Mononuclear cell (primary cell): ENCODE measurements around the gene RPGRIP1. TPM values are rescaled to one million over a fixed set of nuclear protein-coding genes. Genes with fewer than 3 reads are reported as not detected.
"Not testable (repeated sequence)": the region's sequence is repeated elsewhere in the genome, so short reads cannot be mapped to it uniquely, and the experiment has no call there.

Source experiments
- H3K27me3 ChIP-seq: 2 replicates; pipeline ENCODE4 v1.6.0; 2011; ENCODE audit warnings: low read length, control low read depth; ENCODE audit not compliant: insufficient read depth
- H3K4me1 ChIP-seq: 2 replicates; pipeline ENCODE4 v1.5.1; 2011; ENCODE audit warnings: mild to moderate bottlenecking, low read length, control low read depth; ENCODE audit not compliant: insufficient read depth
- H3K4me3 ChIP-seq: 2 replicates; pipeline ENCODE4 v1.5.1; 2011; ENCODE audit warnings: mild to moderate bottlenecking, low read length, moderate library complexity
- H3K9me3 ChIP-seq: 2 replicates; pipeline ENCODE4 v1.5.1; 2011; ENCODE audit warnings: low read depth, mild to moderate bottlenecking, control low read depth, low read length
- total RNA-seq: library from RNA; depleted of rRNA; stranded (reverse); fragments of >200 nt; gene quantifications from one replicate; pipeline ENCODE4 v1.2.3, GENCODE V29; 2012

RPGRIP1 gene
- total RNA-seq, 1 donor: 0.42 TPM

GRCh38 chr14:21255385-21256101 is 24.3 kb upstream of the RPGRIP1 start:
- Histone ChIP-seq H3K4me3 (no peak overlapping the region), H3K9me3 (no peaks in the 10 kb centered on the region), H3K4me1 (peaks cover 46% of the 10 kb centered on the region), H3K27me3 (no peaks in the 10 kb centered on the region)

- peaks cover 50% of the 10 kb centered on the region for H3K4me1 ChIP-seq
Measured at GRCh38 chr14:21256102-21256447, 23.8 kb upstream of the RPGRIP1 start.

GRCh38 chr14:21256539-21257393 is 23.1 kb upstream of the RPGRIP1 start:
- H3K27me3 ChIP-seq: no peaks in the 10 kb centered on the region
- peaks cover 54% of the 10 kb centered on the region for H3K4me1 ChIP-seq
- no peaks in the 10 kb centered on the region for H3K9me3 ChIP-seq
- no peak overlapping the region for H3K4me3 ChIP-seq

More at GRCh38 chr14:21256102-21256447, 23.8 kb upstream of the RPGRIP1 start:
- H3K4me3 ChIP-seq, H3K27me3 ChIP-seq, H3K9me3 ChIP-seq: not testable (repeated sequence)

GRCh38 chr14:21257394-21257909 is 22.4 kb upstream of the RPGRIP1 start:
- Histone ChIP-seq H3K9me3 (no peaks in the 10 kb centered on the region), H3K4me3 (no peak overlapping the region), H3K4me1 (peaks cover 52% of the 10 kb centered on the region), H3K27me3 (no peaks in the 10 kb centered on the region)

- Histone ChIP-seq H3K27me3 (no peaks in the 10 kb centered on the region), H3K9me3 (no peaks in the 10 kb centered on the region), H3K4me1 (peaks cover 60% of the 10 kb centered on the region), H3K4me3 (no peak overlapping the region)
Measured at GRCh38 chr14:21258005-21258888, 21.6 kb upstream of the RPGRIP1 start.

- Histone ChIP-seq H3K27me3 (no peaks in the 10 kb centered on the region), H3K9me3 (no peaks in the 10 kb centered on the region), H3K4me3 (no peak overlapping the region), H3K4me1 (peaks cover 69% of the 10 kb centered on the region)
Measured at GRCh38 chr14:21258889-21259787, 20.7 kb upstream of the RPGRIP1 start.

- Histone ChIP-seq H3K4me3 (no peak overlapping the region), H3K9me3 (no peaks in the 10 kb centered on the region), H3K27me3 (no peaks in the 10 kb centered on the region), H3K4me1 (peaks cover 81% of the 10 kb centered on the region)
Measured at GRCh38 chr14:21261824-21262223, 18.1 kb upstream of the RPGRIP1 start.

- no peaks in the 10 kb centered on the region for H3K9me3 ChIP-seq
- H3K4me1 ChIP-seq: peaks cover 81% of the 10 kb centered on the region
- no peak overlapping the region for H3K4me3 ChIP-seq
- H3K27me3 ChIP-seq: no peaks in the 10 kb centered on the region
Measured at GRCh38 chr14:21262410-21262809, 17.5 kb upstream of the RPGRIP1 start.

- H3K9me3 ChIP-seq: no peaks in the 10 kb centered on the region
- no peak overlapping the region for H3K4me3 ChIP-seq
- no peaks in the 10 kb centered on the region for H3K27me3 ChIP-seq
- peaks cover 77% of the 10 kb centered on the region for H3K4me1 ChIP-seq
Measured at GRCh38 chr14:21263284-21264024, 16.4 kb upstream of the RPGRIP1 start.

- Histone ChIP-seq H3K4me3 (no peak overlapping the region), H3K9me3 (no peaks in the 10 kb centered on the region), H3K4me1 (peaks cover 70% of the 10 kb centered on the region), H3K27me3 (no peaks in the 10 kb centered on the region)
Measured at GRCh38 chr14:21264025-21264801, 15.7 kb upstream of the RPGRIP1 start.

GRCh38 chr14:21267431-21267845 is 12.4 kb upstream of the RPGRIP1 start:
- Histone ChIP-seq H3K9me3 (no peaks in the 10 kb centered on the region), H3K4me3 (peak overlapping the region; percentile 100), H3K4me1 (peaks cover 65% of the 10 kb centered on the region), H3K27me3 (no peaks in the 10 kb centered on the region)

GRCh38 chr14:21267886-21268616 is 11.8 kb upstream of the RPGRIP1 start:
- Histone ChIP-seq H3K4me3 (peak overlapping the region; percentile 100), H3K4me1 (peaks cover 59% of the 10 kb centered on the region), H3K9me3 (no peaks in the 10 kb centered on the region), H3K27me3 (no peaks in the 10 kb centered on the region)
